HepG2 (cell line): ENCODE results near the gene DTWD2. TPM values are rescaled to one million over a fixed set of nuclear protein-coding genes. Genes with fewer than 3 reads are reported as not detected.
A peak's percentile ranks its signal among the peaks of the same experiment; 100 is the strongest.

Experiments used
- DMAP1 ChIP-seq: IDR thresholded peaks from 2 replicates; pipeline ENCODE4 v1.6.1; 2016
- ETV5 ChIP-seq: IDR thresholded peaks from 2 replicates; pipeline ENCODE4 v1.6.1; 2018; ENCODE audit warnings: missing biosample characterization, missing genetic modification reagents, inconsistent platforms, borderline replicate concordance
- FOXA3 ChIP-seq: IDR thresholded peaks from 2 replicates; pipeline ENCODE4 v1.6.1; 2016; ENCODE audit warnings: missing genetic modification reagents, missing compliant biosample characterization
- MTA1 ChIP-seq: sonication (generic); formaldehyde crosslinking; IDR thresholded peaks from 2 replicates; pipeline ENCODE4 v1.4.0; 2020; ENCODE audit warnings: missing genetic modification reagents, mild to moderate bottlenecking, borderline replicate concordance
- NCOA2 ChIP-seq: sonication (generic); formaldehyde crosslinking; IDR thresholded peaks from 2 replicates; pipeline ENCODE4 v1.8.0; 2022; ENCODE audit warnings: inconsistent platforms
- NFIC ChIP-seq: IDR thresholded peaks from 2 replicates; pipeline ENCODE4 v1.6.1; 2012; ENCODE audit warnings: mild to moderate bottlenecking, low read length, inconsistent platforms
- RAD21 ChIP-seq: fragments of 450-650 bp; formaldehyde crosslinking; IDR thresholded peaks from 2 replicates; pipeline ENCODE4 v1.5.0; 2020; ENCODE audit warnings: mild to moderate bottlenecking
- RCOR2 ChIP-seq: IDR thresholded peaks from 2 replicates; pipeline ENCODE4 v1.6.1; 2016; ENCODE audit warnings: missing biosample characterization, missing genetic modification reagents
- TAF1 ChIP-seq: sonication (generic); formaldehyde crosslinking; IDR thresholded peaks from 2 replicates; pipeline ENCODE4 v1.4.0; 2020; ENCODE audit warnings: missing genetic modification reagents
- ZBTB39 ChIP-seq: sonication (generic); formaldehyde crosslinking; IDR thresholded peaks from 2 replicates; pipeline ENCODE4 v1.5.0; 2020; ENCODE audit warnings: missing genetic modification reagents
- ZNF17 ChIP-seq: sonication (generic); formaldehyde crosslinking; IDR thresholded peaks from 2 replicates; pipeline ENCODE4 v1.5.0; 2020; ENCODE audit warnings: mild to moderate bottlenecking, missing genetic modification reagents
- ZNF280D ChIP-seq: sonication (generic); formaldehyde crosslinking; IDR thresholded peaks from 2 replicates; pipeline ENCODE4 v1.5.1; 2020; ENCODE audit warnings: mild to moderate bottlenecking, missing genetic modification reagents
- ZNF317 ChIP-seq: sonication (generic); formaldehyde crosslinking; IDR thresholded peaks from 2 replicates; pipeline ENCODE4 v1.5.0; 2020; ENCODE audit warnings: mild to moderate bottlenecking, missing genetic modification reagents
- ZNF331 ChIP-seq: sonication (generic); formaldehyde crosslinking; IDR thresholded peaks from 2 replicates; pipeline ENCODE4 v1.4.0; 2020; ENCODE audit warnings: missing genetic modification reagents
- ZNF335 ChIP-seq: sonication (generic); formaldehyde crosslinking; IDR thresholded peaks from 2 replicates; pipeline ENCODE4 v1.4.0; 2020; ENCODE audit warnings: missing genetic modification reagents
- ZNF343 ChIP-seq: sonication (generic); formaldehyde crosslinking; IDR thresholded peaks from 2 replicates; pipeline ENCODE4 v1.4.0; 2020; ENCODE audit warnings: mild to moderate bottlenecking, missing genetic modification reagents
- ZNF468 ChIP-seq: sonication (generic); formaldehyde crosslinking; IDR thresholded peaks from 2 replicates; pipeline ENCODE4 v1.8.0; 2022; ENCODE audit warnings: mild to moderate bottlenecking, moderate library complexity, missing genetic modification reagents
- ZNF782 ChIP-seq: sonication (generic); formaldehyde crosslinking; IDR thresholded peaks from 2 replicates; pipeline ENCODE4 v1.4.0; 2020; ENCODE audit warnings: missing genetic modification reagents, mild to moderate bottlenecking, borderline replicate concordance
- ZNF790 ChIP-seq: sonication (generic); formaldehyde crosslinking; IDR thresholded peaks from 2 replicates; pipeline ENCODE4 v1.8.0; 2022; ENCODE audit warnings: missing genetic modification reagents, mild to moderate bottlenecking, borderline replicate concordance
- ZNF792 ChIP-seq: IDR thresholded peaks from 2 replicates; pipeline ENCODE4 v1.6.1; 2016
- ZXDC ChIP-seq: sonication (generic); formaldehyde crosslinking; IDR thresholded peaks from 2 replicates; pipeline ENCODE4 v1.5.0; 2020; ENCODE audit warnings: mild to moderate bottlenecking, missing genetic modification reagents
- polyA plus RNA-seq, 8 experiments: library from polyadenylated mRNA; depleted of rRNA in 3 of 8; stranded (reverse) in 7 of 8; unstranded in 1 of 8; fragments of >200 nt; fragmentation: Illumina TruSeq in 4 of 8; extraction: Trizol in 4 of 8; gene quantifications; 2 replicates each; pipeline versions ENCODE4 v1.2.1 to v1.2.3, GENCODE V29; 2011 to 2016; ENCODE audit warnings: low read depth in 4 of 8, missing spikeins in 1 of 8, mixed read lengths in 1 of 8; ENCODE audit not compliant: insufficient read depth in 1 of 8
- total RNA-seq, 5 experiments: library from RNA; depleted of rRNA; stranded (reverse); fragments of >200 nt; fragmentation: Illumina TruSeq; extraction: Trizol; gene quantifications; 2 replicates each; pipeline ENCODE4 v1.2.3, GENCODE V29; 2016; ENCODE audit warnings: low read depth in 1 of 5

Gene DTWD2
- total and polyA plus RNA-seq, 2 of the 13 experiments (the other 11 are each of a cell fraction or from before 2014, with no cell fraction given), result 1.6 to 6.0 TPM

GRCh38 chr5:118987988-118988865 lies at the start of gene DTWD2 (continued):
- TF ChIP-seq ZNF343 (CRISPR knock-in tag) (peak; percentile 88; the same call in 1 of the 2 replicates), ZNF468 (no peak), ETV5 (CRISPR knock-in tag) (0 out of 2 replicates have a peak, but pooled peaks have one; percentile 35), MTA1 (CRISPR knock-in tag) (no peak; the same call in 1 of the 2 replicates), FOXA3 (CRISPR knock-in tag) (no peak; the same call in 1 of the 2 replicates), ZNF790 (CRISPR knock-in tag) (no peak; the same call in 1 of the 2 replicates), ZXDC (CRISPR knock-in tag) (0 out of 2 replicates have a peak, but pooled peaks have one; percentile 67), RAD21 (CRISPR knock-in tag) (peak; percentile 96), ZNF782 (CRISPR knock-in tag) (no peak; the same call in 1 of the 2 replicates), DMAP1 (peak; percentile 93), RCOR2 (no peak), NCOA2 (CRISPR knock-in tag) (peak; percentile 41; the same call in 1 of the 2 replicates), ZNF331 (no peak; the same call in none of the 2 replicates), TAF1 (CRISPR knock-in tag) (peak; percentile 79), ZNF792 (CRISPR knock-in tag) (peak; percentile 65; the same call in 1 of the 2 replicates), ZNF280D (no peak), ZNF17 (CRISPR knock-in tag) (no peak), ZNF335 (CRISPR knock-in tag) (peak; percentile 69; the same call in 1 of the 2 replicates), ZNF317 (CRISPR knock-in tag) (no peak), NFIC (no peak), ZBTB39 (CRISPR knock-in tag) (0 out of 2 replicates have a peak, but pooled peaks have one; percentile 61)
